Natural killer cell (primary cell): Measurements from ENCODE around the gene NLK. TPM values are rescaled to one million over a fixed set of nuclear protein-coding genes. Genes with fewer than 3 reads are reported as not detected.
A peak's percentile ranks its signal among the peaks of the same experiment; 100 is the strongest.

Experiments used
- ATAC-seq, 3 donors: fragments of 150-1000 bp in 2 of 3; fragments of 200-7000 bp in 1 of 3; cut with Tn5 transposase; 1 replicate in 1 of 3; 2 replicates in 2 of 3; pipeline ENCODE4 v1.10.0; 2021; ENCODE audit warnings: mild to moderate bottlenecking in 2 of 3, moderate library complexity in 2 of 3
- DNase-seq, 2 donors: peaks; one replicate each; pipeline versions ENCODE4 v3.0.0 to v3.0.0-alpha.2; 2013 to 2021; ENCODE audit warnings: mixed read lengths in 1 of 2
- H3K27ac ChIP-seq: one replicate; pipeline ENCODE4 v1.5.1; 2013; ENCODE audit warnings: mild to moderate bottlenecking, low read length
- H3K27me3 ChIP-seq: one replicate; pipeline ENCODE4 v1.6.1; 2013; ENCODE audit warnings: low read length; ENCODE audit not compliant: control insufficient read depth, insufficient read depth
- H3K36me3 ChIP-seq: one replicate; pipeline ENCODE4 v1.6.1; 2013; ENCODE audit warnings: low read length; ENCODE audit not compliant: control insufficient read depth, insufficient read depth
- H3K4me1 ChIP-seq: one replicate; pipeline ENCODE4 v1.6.1; 2013; ENCODE audit warnings: low read length; ENCODE audit not compliant: control insufficient read depth, insufficient read depth
- H3K4me3 ChIP-seq: one replicate; pipeline ENCODE4 v1.5.1; 2013; ENCODE audit warnings: low read length
- H3K9me3 ChIP-seq: one replicate; pipeline ENCODE4 v1.6.1; 2013; ENCODE audit warnings: low read length; ENCODE audit not compliant: control insufficient read depth, insufficient read depth
- H3K27ac Mint-ChIP-seq, 2 donors: one replicate each; pipeline ENCODE4 v1.8.0; 2022; ENCODE audit warnings: mild to moderate bottlenecking in 2 of 2, mixed read lengths in 2 of 2, moderate library complexity in 1 of 2
- H3K27me3 Mint-ChIP-seq, 2 donors: one replicate each; pipeline ENCODE4 v1.8.0; 2022; ENCODE audit warnings: low read depth in 2 of 2, mixed read lengths in 2 of 2
- H3K36me3 Mint-ChIP-seq: one replicate; pipeline ENCODE4 v1.8.0; 2022; ENCODE audit warnings: mixed read lengths
- H3K4me1 Mint-ChIP-seq, 2 donors: one replicate each; pipeline ENCODE4 v1.8.0; 2022; ENCODE audit warnings: mixed read lengths in 2 of 2
- H3K4me3 Mint-ChIP-seq: one replicate; pipeline ENCODE4 v1.8.0; 2022; ENCODE audit warnings: mild to moderate bottlenecking, moderate library complexity, mixed read lengths
- H3K9me3 Mint-ChIP-seq, 2 donors: one replicate each; pipeline ENCODE4 v1.8.0; 2022; ENCODE audit warnings: mixed read lengths in 2 of 2
- CTCF ChIP-seq: fragments of 200-600 bp; IDR thresholded peaks from one replicate; pipeline ENCODE4 v1.8.0; 2022; ENCODE audit warnings: antibody characterized with exemption
- WGBS: methylation state at CpG from one replicate; pipeline ENCODE4 v1.1.7; 2013; ENCODE audit warnings: missing lambda C conversion rate; ENCODE audit not compliant: insufficient coverage; 5-methylcytosine and 5-hydroxymethylcytosine counted together
- intact Hi-C: fragments of 100-400 bp; cut with micrococcal nuclease; formaldehyde crosslinking; loops from one replicate; pipeline ENCODE4 v1.14.2; 2022
- total RNA-seq, 4 donors: library from RNA; stranded (reverse); fragments of 120-200 nt in 1 of 4; gene quantifications; one replicate each; pipeline versions ENCODE4 v1.2.3 to v1.2.4, GENCODE V29; 2013 to 2022

Gene NLK
- total RNA-seq, 3 donors from 2014 or later (not counting 1 experiment from before 2014, with no cell fraction given), result 18.3 to 35.6 (median 20.8) TPM

- H3K27ac Mint-ChIP-seq, result peak overlapping the region; percentile 45 to 55
- TF ChIP-seq CTCF, result no peak
- Histone ChIP-seq H3K27me3 (no peaks in the 10 kb centered on the region), H3K27ac (no peak overlapping the region), H3K36me3 (peaks cover 17% of the 10 kb centered on the region), H3K9me3 (no peaks in the 10 kb centered on the region), H3K4me1 (no peaks in the 10 kb centered on the region), H3K4me3 (no peak overlapping the region)
- no peak overlapping the region for H3K4me3 Mint-ChIP-seq
- intact Hi-C loops, result no loop called here
- H3K36me3 Mint-ChIP-seq, result peaks cover 9% of the 10 kb centered on the region
- no peaks in the 10 kb centered on the region for H3K9me3 Mint-ChIP-seq
- DNase-seq (no peak), ATAC-seq (no peak)
- peaks cover 28 to 29% of the 10 kb centered on the region in 2 donors for H3K4me1 Mint-ChIP-seq
- H3K27me3 Mint-ChIP-seq, result no peaks in the 10 kb centered on the region
- 18% methylated on average over 1 of the region's 1 CpG for WGBS
Measured at GRCh38 chr17:28173801-28174200, 131.3 kb downstream of the NLK start.

- Histone ChIP-seq H3K36me3 (peaks cover 11% of the 10 kb centered on the region), H3K27ac (no peak overlapping the region), H3K9me3 (no peaks in the 10 kb centered on the region), H3K4me3 (no peak overlapping the region), H3K27me3 (no peaks in the 10 kb centered on the region), H3K4me1 (no peaks in the 10 kb centered on the region)
- H3K27ac Mint-ChIP-seq, result peak overlapping the region; percentile 45 to 55
- peaks cover 28 to 29% of the 10 kb centered on the region in 2 donors for H3K4me1 Mint-ChIP-seq
- TF ChIP-seq CTCF, result no peak
- no peaks in the 10 kb centered on the region for H3K9me3 Mint-ChIP-seq
- ATAC-seq (peak; percentile 81 to 97 (median 92)), DNase-seq (peak; percentile 18 to 48)
- H3K36me3 Mint-ChIP-seq, result peaks cover 7% of the 10 kb centered on the region
- H3K27me3 Mint-ChIP-seq, result no peaks in the 10 kb centered on the region
- H3K4me3 Mint-ChIP-seq, result peak overlapping the region; percentile 29
- intact Hi-C loops, result no loop called here
- WGBS, result 65% methylated on average over 4 of the region's 5 CpGs
Measured at GRCh38 chr17:28174352-28175046, 132.0 kb downstream of the NLK start.

DNA sequence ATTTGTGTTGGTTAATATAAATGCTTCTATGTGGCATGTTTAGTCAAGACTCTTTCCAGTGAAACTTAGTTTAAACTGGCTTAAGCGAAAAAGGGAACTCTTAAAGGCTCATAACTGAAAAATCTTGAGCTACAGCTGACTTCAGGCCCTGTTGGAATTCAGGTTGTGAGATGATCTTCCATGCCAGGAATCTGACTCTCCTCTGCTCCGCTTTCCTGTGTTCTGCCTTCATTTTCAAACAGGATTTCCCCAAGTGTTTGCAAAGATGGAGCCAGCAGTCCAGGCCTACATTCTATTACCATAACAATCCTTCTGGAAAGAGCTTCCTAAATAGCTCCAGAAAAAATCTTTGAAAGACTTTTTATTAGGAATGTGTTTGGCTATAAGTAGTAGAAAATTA, 134.9 kb downstream of the NLK start:
- Mint-ChIP-seq H3K36me3 (no peaks in the 10 kb centered on the region), H3K4me3 (no peak overlapping the region), H3K27ac (no peak overlapping the region), H3K9me3 (no peaks in the 10 kb centered on the region), H3K27me3 (no peaks in the 10 kb centered on the region), H3K4me1 (peaks cover 22 to 25% of the 10 kb centered on the region in 2 donors)
- 98% methylated on average over 2 of the region's 2 CpGs for WGBS
- Histone ChIP-seq H3K27me3 (no peaks in the 10 kb centered on the region), H3K27ac (no peak overlapping the region), H3K4me3 (no peak overlapping the region), H3K36me3 (peaks cover 2% of the 10 kb centered on the region), H3K9me3 (no peaks in the 10 kb centered on the region), H3K4me1 (no peaks in the 10 kb centered on the region)
- intact Hi-C loops, result no loop called here
- ATAC-seq (no peak), DNase-seq (no peak)
- TF ChIP-seq CTCF, result no peak

DNA sequence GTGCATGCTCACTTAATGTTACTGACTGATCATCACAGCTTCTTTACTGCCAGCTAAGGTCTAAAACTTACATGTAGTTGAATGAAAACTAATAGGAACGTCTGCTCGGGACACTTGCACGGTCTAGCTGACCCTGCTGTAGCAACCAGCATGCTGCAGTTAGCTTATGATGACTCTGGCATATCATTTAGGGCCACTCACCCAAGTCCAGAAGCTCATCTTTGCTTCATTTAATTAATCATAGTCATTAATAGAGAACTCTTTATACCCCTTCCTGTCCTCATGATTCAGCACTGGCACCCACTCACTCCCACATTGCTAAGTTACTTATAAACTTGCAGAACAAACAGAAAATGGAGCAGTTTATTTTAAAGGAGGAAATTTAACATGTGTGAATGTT, 136.3 kb downstream of the NLK start:
- Mint-ChIP-seq H3K4me1 (peaks cover 11 to 13% of the 10 kb centered on the region in 2 donors), H3K27ac (no peak overlapping the region), H3K9me3 (no peaks in the 10 kb centered on the region), H3K36me3 (no peaks in the 10 kb centered on the region), H3K27me3 (no peaks in the 10 kb centered on the region), H3K4me3 (no peak overlapping the region)
- Histone ChIP-seq H3K27ac (no peak overlapping the region), H3K4me3 (no peak overlapping the region), H3K36me3 (peaks cover 2% of the 10 kb centered on the region), H3K9me3 (no peaks in the 10 kb centered on the region), H3K4me1 (no peaks in the 10 kb centered on the region), H3K27me3 (no peaks in the 10 kb centered on the region)
- intact Hi-C loops, result no loop called here
- TF ChIP-seq CTCF, result no peak
- no peak for ATAC-seq
- DNase-seq, result no peak
- WGBS, result 91% methylated on average over 3 of the region's 3 CpGs
